IMR-90 (cell line): ENCODE measurements around the gene HUNK. TPM values are rescaled to one million over a fixed set of nuclear protein-coding genes. Genes with fewer than 3 reads are reported as not detected.

Source experiments
- ATAC-seq: fragments of 200-7000 bp; cut with Tn5 transposase; 2 replicates; pipeline ENCODE4 v1.9.1; 2020; ENCODE audit warnings: low read depth, mild to moderate bottlenecking, moderate library complexity
- BruUV-seq: library from RNA; stranded (reverse); fragments of 400-500 nt; replicated peaks from 2 replicates; lab custom pipeline; 2021; lab: Mats Ljungman, UMichigan
- CTCF ChIA-PET: fragments of 300-600 bp; formaldehyde crosslinking; extraction: SDS; loops from one replicate; lab custom pipeline; 2021; ENCODE audit warnings: antibody characterized with exemption; lab: Yijun Ruan, JAX
- POLR2A ChIA-PET: fragments of 300-600 bp; sonication (Branson Sonifier 250); formaldehyde crosslinking; loops from one replicate; lab custom pipeline; 2022; ENCODE audit warnings: antibody characterized with exemption; ENCODE audit not compliant: unreplicated experiment; lab: Charles Lee
- DNase-seq: peaks from one replicate; pipeline ENCODE4 v3.0.0; 2013
- H2AFZ ChIP-seq: replicated peaks from 2 replicates; pipeline ENCODE3; 2013; ENCODE audit warnings: low read length, mild to moderate bottlenecking; ENCODE audit not compliant: poor library complexity
- H2AK5ac ChIP-seq: 2 replicates; pipeline ENCODE4 v1.6.1; 2013; ENCODE audit warnings: low read depth, low read length, inconsistent platforms
- H2AK9ac ChIP-seq: replicated peaks from 2 replicates; pipeline ENCODE3; 2013; ENCODE audit warnings: mild to moderate bottlenecking, low read depth, low read length, moderate library complexity; ENCODE audit not compliant: poor library complexity
- H2BK120ac ChIP-seq: 2 replicates; pipeline ENCODE4 v1.6.1; 2013; ENCODE audit warnings: low read depth, low read length, inconsistent platforms
- H2BK15ac ChIP-seq: 3 replicates; pipeline ENCODE4 v1.6.1; 2013; ENCODE audit warnings: low read depth, low read length, inconsistent platforms
- H2BK20ac ChIP-seq: 2 replicates; pipeline ENCODE4 v1.6.1; 2013; ENCODE audit warnings: low read depth, mild to moderate bottlenecking, inconsistent platforms, low read length, moderate library complexity
- H2BK5ac ChIP-seq: 2 replicates; pipeline ENCODE4 v1.6.1; 2013; ENCODE audit warnings: mild to moderate bottlenecking, low read depth, low read length, inconsistent platforms; ENCODE audit not compliant: poor library complexity, severe bottlenecking
- H3K14ac ChIP-seq: replicated peaks from 2 replicates; pipeline ENCODE4 v1.6.1; 2013; ENCODE audit warnings: low read depth, low read length, inconsistent platforms
- H3K18ac ChIP-seq: 2 replicates; pipeline ENCODE4 v1.6.1; 2013; ENCODE audit warnings: low read depth, low read length, control low read depth
- H3K23ac ChIP-seq: 2 replicates; pipeline ENCODE4 v1.6.1; 2013; ENCODE audit warnings: low read depth, low read length, inconsistent platforms
- H3K27ac ChIP-seq: 2 replicates; pipeline ENCODE4 v1.5.1; 2013; ENCODE audit warnings: mild to moderate bottlenecking, control low read depth, low read length; ENCODE audit not compliant: insufficient read depth
- H3K27me3 ChIP-seq: 2 replicates; pipeline ENCODE4 v1.6.1; 2013; ENCODE audit warnings: low read length; ENCODE audit not compliant: control insufficient read depth, insufficient read depth
- H3K36me3 ChIP-seq: 2 replicates; pipeline ENCODE4 v1.6.1; 2013; ENCODE audit warnings: low read length, mixed read lengths; ENCODE audit not compliant: control insufficient read depth, insufficient read depth
- H3K4ac ChIP-seq: 2 replicates; pipeline ENCODE4 v1.6.1; 2013; ENCODE audit warnings: low read depth, low read length, inconsistent platforms
- H3K4me1 ChIP-seq: 2 replicates; pipeline ENCODE4 v1.6.1; 2013; ENCODE audit warnings: low read length, mixed read lengths; ENCODE audit not compliant: control insufficient read depth, insufficient read depth
- H3K4me2 ChIP-seq: 2 replicates; pipeline ENCODE4 v1.6.1; 2013; ENCODE audit warnings: low read depth, mild to moderate bottlenecking, control low read depth, low read length, moderate library complexity
- H3K4me3 ChIP-seq: 2 replicates; pipeline ENCODE4 v1.5.1; 2013; ENCODE audit warnings: low read depth, mild to moderate bottlenecking, control low read depth, low read length, moderate library complexity; ENCODE audit not compliant: insufficient read depth
- H3K56ac ChIP-seq: 2 replicates; pipeline ENCODE4 v1.6.1; 2013; ENCODE audit warnings: low read length, inconsistent platforms; ENCODE audit not compliant: insufficient read depth; ENCODE audit errors: extremely low read depth
- H3K79me1 ChIP-seq, 2 experiments: 2 replicates each; pipeline ENCODE4 v1.6.1; 2013; ENCODE audit warnings: low read length in 2 of 2, inconsistent platforms in 1 of 2, low read depth in 1 of 2
- H3K9ac ChIP-seq: 2 replicates; pipeline ENCODE4 v1.6.1; 2013; ENCODE audit warnings: low read depth, low read length, control low read depth
- H3K9me1 ChIP-seq: 2 replicates; pipeline ENCODE4 v1.6.1; 2013; ENCODE audit warnings: low read length, inconsistent platforms; ENCODE audit not compliant: insufficient read depth
- H3K9me3 ChIP-seq: 2 replicates; pipeline ENCODE4 v1.6.1; 2013; ENCODE audit warnings: low read length; ENCODE audit not compliant: control insufficient read depth, insufficient read depth
- H4K20me1 ChIP-seq: 2 replicates; pipeline ENCODE4 v1.6.1; 2013; ENCODE audit warnings: low read length, inconsistent platforms; ENCODE audit not compliant: insufficient read depth
- H4K5ac ChIP-seq: 2 replicates; pipeline ENCODE4 v1.6.1; 2013; ENCODE audit warnings: mild to moderate bottlenecking, low read depth, low read length, control low read depth
- H4K8ac ChIP-seq, 2 experiments: 2 replicates each; pipeline ENCODE4 v1.6.1; 2013; ENCODE audit warnings: low read depth in 2 of 2, low read length in 2 of 2, control low read depth in 1 of 2, inconsistent platforms in 1 of 2
- H4K91ac ChIP-seq: 2 replicates; pipeline ENCODE4 v1.6.1; 2013; ENCODE audit warnings: low read depth, low read length, inconsistent platforms; ENCODE audit not compliant: insufficient read depth
- BHLHE40 ChIP-seq: fragments of 150-350 bp; IDR thresholded peaks from 2 replicates; pipeline ENCODE4 v1.6.1; 2016; ENCODE audit warnings: mild to moderate bottlenecking, low read depth, low read length
- CEBPB ChIP-seq: IDR thresholded peaks from 2 replicates; pipeline ENCODE4 v1.6.1; 2012; ENCODE audit warnings: low read depth, low read length, improper control_type of control experiment
- CHD1 ChIP-seq: IDR thresholded peaks from 2 replicates; pipeline ENCODE4 v1.6.1; 2012; ENCODE audit warnings: low read depth, low read length, improper control_type of control experiment
- CTCF ChIP-seq: conservative IDR thresholded peaks from 2 replicates; pipeline ENCODE4 v1.5.1; 2012; ENCODE audit warnings: mild to moderate bottlenecking, low read depth, low read length, improper control_type of control experiment
- ELK1 ChIP-seq: fragments of 150-350 bp; IDR thresholded peaks from 2 replicates; pipeline ENCODE4 v1.6.1; 2016; ENCODE audit warnings: low read depth, mild to moderate bottlenecking, low read length, moderate library complexity, borderline replicate concordance
- FOS ChIP-seq: fragments of 150-350 bp; IDR thresholded peaks from 2 replicates; pipeline ENCODE4 v1.6.1; 2016; ENCODE audit warnings: low read depth, low read length
- MAFK ChIP-seq: IDR thresholded peaks from 2 replicates; pipeline ENCODE4 v1.6.1; 2012; ENCODE audit warnings: low read depth, low read length, improper control_type of control experiment
- MAZ ChIP-seq: IDR thresholded peaks from 2 replicates; pipeline ENCODE4 v1.6.1; 2012; ENCODE audit warnings: low read depth, mild to moderate bottlenecking, low read length, improper control_type of control experiment, moderate library complexity, borderline replicate concordance
- MXI1 ChIP-seq: IDR thresholded peaks from 2 replicates; pipeline ENCODE4 v1.6.1; 2012; ENCODE audit warnings: low read depth, mild to moderate bottlenecking, low read length, moderate library complexity, borderline replicate concordance
- NFE2L2 ChIP-seq: fragments of 150-350 bp; IDR thresholded peaks from 2 replicates; pipeline ENCODE4 v1.6.1; 2016; ENCODE audit warnings: low read depth, mild to moderate bottlenecking, low read length
- POLR2A ChIP-seq: IDR thresholded peaks from 2 replicates; pipeline ENCODE4 v1.6.1; 2012; ENCODE audit warnings: mild to moderate bottlenecking, low read depth, low read length
- RAD21 ChIP-seq: IDR thresholded peaks from 2 replicates; pipeline ENCODE4 v1.6.1; 2012; ENCODE audit warnings: low read length, improper control_type of control experiment
- RCOR1 ChIP-seq: IDR thresholded peaks from 2 replicates; pipeline ENCODE4 v1.6.1; 2012; ENCODE audit warnings: mild to moderate bottlenecking, low read length, improper control_type of control experiment; ENCODE audit not compliant: insufficient replicate concordance
- RFX5 ChIP-seq: IDR thresholded peaks from 2 replicates; pipeline ENCODE4 v1.8.0; 2012; ENCODE audit warnings: low read depth, mild to moderate bottlenecking, low read length, moderate library complexity
- SMC3 ChIP-seq: fragments of 150-350 bp; IDR thresholded peaks from 2 replicates; pipeline ENCODE4 v1.6.1; 2016; ENCODE audit warnings: low read depth, mild to moderate bottlenecking, antibody characterized with exemption, low read length, moderate library complexity
- USF2 ChIP-seq: fragments of 150-350 bp; IDR thresholded peaks from 2 replicates; pipeline ENCODE4 v1.6.1; 2017; ENCODE audit warnings: mild to moderate bottlenecking, antibody characterized with exemption, low read length, low read depth
- WGBS, 2 experiments: methylation state at CpG; one replicate each; pipeline versions ENCODE4 v1.1.5 to v1.1.7; 2013; ENCODE audit warnings: missing lambda C conversion rate in 2 of 2; ENCODE audit not compliant: insufficient read length in 1 of 2; ENCODE audit errors: extremely low coverage in 2 of 2; 5-methylcytosine and 5-hydroxymethylcytosine counted together
- dilution Hi-C: fragments of 300-500 bp; cut with HindIII; formaldehyde crosslinking; loops from one replicate; pipeline ENCODE4 v1.14.3; 2018; ENCODE audit warnings: low sequenced_read_pairs; ENCODE audit not compliant: unreplicated experiment
- in situ Hi-C: fragments of 300-500 bp; cut with MboI; formaldehyde crosslinking; loops from 3 replicates; pipeline ENCODE4 v1.14.3; 2019; ENCODE audit warnings: low sequenced_read_pairs, inconsistent platforms, mixed read lengths
- intact Hi-C: fragments of 100-400 bp; cut with micrococcal nuclease; formaldehyde crosslinking; loops from 2 replicates; pipeline ENCODE4 v1.10.0; 2022
- polyA plus RNA-seq, 3 experiments: library from polyadenylated mRNA; depleted of rRNA; stranded (reverse); fragments of >200 nt; gene quantifications; 2 replicates each; pipeline ENCODE4 v1.2.3, GENCODE V29; 2012; ENCODE audit warnings: low replicate concordance in 1 of 3
- total RNA-seq: library from RNA; depleted of rRNA; stranded (reverse); fragments of >200 nt; gene quantifications from 2 replicates; pipeline ENCODE4 v1.2.3, GENCODE V29; 2012

HUNK gene
- total and polyA plus RNA-seq, 2 of the 4 experiments (the other 2 are of a cell fraction) = 1.0 to 2.0 TPM

GRCh38 chr21:31837618-31838390 lies 35.0 kb upstream of the HUNK start:
- no peak for DNase-seq
- no peak overlapping the region for H2BK5ac ChIP-seq
- no peak overlapping the region for H3K4ac ChIP-seq
- H4K20me1 ChIP-seq = no peaks in the 10 kb centered on the region
- no peak overlapping the region for H4K5ac ChIP-seq
- no peaks in the 10 kb centered on the region for H3K9me1 ChIP-seq
- H2AFZ ChIP-seq = no peak overlapping the region
- no peaks in the 10 kb centered on the region; the same call in 1 of the 2 replicates for H3K27me3 ChIP-seq
- no peak overlapping the region for H2BK15ac ChIP-seq
- POLR2A ChIA-PET = no interaction called here
- H3K4me1 ChIP-seq = no peaks in the 10 kb centered on the region
- H3K27ac ChIP-seq = no peak overlapping the region
- no peak overlapping the region for H3K4me3 ChIP-seq
- H3K36me3 ChIP-seq = no peaks in the 10 kb centered on the region
- WGBS, 2 experiments = no CpG with 5 or more reads among the region's 3 CpGs
- BruUV-seq = no TSS peak
- no peak overlapping the region for H3K56ac ChIP-seq
- H2BK120ac ChIP-seq = no peak overlapping the region
- no peak overlapping the region for H3K9ac ChIP-seq
- dilution Hi-C loops (no loop called here), in situ Hi-C loops (no loop called here), intact Hi-C loops (no loop called here)
- no peak for ATAC-seq
- no peaks in the 10 kb centered on the region for H3K9me3 ChIP-seq
- TF ChIP-seq POLR2A (no peak), USF2 (no peak), MAZ (no peak), RCOR1 (no peak), CHD1 (no peak), RFX5 (no peak), MXI1 (no peak), CEBPB (no peak), ELK1 (no peak), FOS (no peak), BHLHE40 (no peak), NFE2L2 (no peak), RAD21 (no peak), SMC3 (no peak), MAFK (no peak), CTCF (no peak)
- H2AK5ac ChIP-seq = no peak overlapping the region
- no peak overlapping the region for H3K23ac ChIP-seq
- CTCF ChIA-PET = interaction anchor here (0.7 kb wide), 2 partner anchors 424 to 643 kb away, joined by 3 read pairs; no protein-coding TSS in a partner anchor
- H2BK20ac ChIP-seq = no peak overlapping the region
- no peak overlapping the region for H4K91ac ChIP-seq
- H2AK9ac ChIP-seq = no peak overlapping the region
- no peak overlapping the region for H4K8ac ChIP-seq
- no peaks in the 10 kb centered on the region for H3K79me1 ChIP-seq
- H3K4me2 ChIP-seq = no peak overlapping the region
- H3K18ac ChIP-seq = no peak overlapping the region
- no peak overlapping the region for H3K14ac ChIP-seq
